Measurements from ENCODE around the gene SPP1.
"Not testable (repeated sequence)": the region's sequence is repeated elsewhere in the genome, so short reads cannot be mapped to it uniquely, and the experiment has no call there.

The SPP1 gene

GRCh38 chr4:88021824-88022223 is 46.3 kb downstream of the SPP1 start:
- DNase-seq (ENCODE audit: low spot score), result no peak
- in situ Hi-C loops (cut with MboI; ENCODE audit: low pct_unique_long_range_greater_than_20kb, low sequenced_read_pairs, unreplicated experiment), result no loop called here
- TF ChIP-seq, protein P1, sequence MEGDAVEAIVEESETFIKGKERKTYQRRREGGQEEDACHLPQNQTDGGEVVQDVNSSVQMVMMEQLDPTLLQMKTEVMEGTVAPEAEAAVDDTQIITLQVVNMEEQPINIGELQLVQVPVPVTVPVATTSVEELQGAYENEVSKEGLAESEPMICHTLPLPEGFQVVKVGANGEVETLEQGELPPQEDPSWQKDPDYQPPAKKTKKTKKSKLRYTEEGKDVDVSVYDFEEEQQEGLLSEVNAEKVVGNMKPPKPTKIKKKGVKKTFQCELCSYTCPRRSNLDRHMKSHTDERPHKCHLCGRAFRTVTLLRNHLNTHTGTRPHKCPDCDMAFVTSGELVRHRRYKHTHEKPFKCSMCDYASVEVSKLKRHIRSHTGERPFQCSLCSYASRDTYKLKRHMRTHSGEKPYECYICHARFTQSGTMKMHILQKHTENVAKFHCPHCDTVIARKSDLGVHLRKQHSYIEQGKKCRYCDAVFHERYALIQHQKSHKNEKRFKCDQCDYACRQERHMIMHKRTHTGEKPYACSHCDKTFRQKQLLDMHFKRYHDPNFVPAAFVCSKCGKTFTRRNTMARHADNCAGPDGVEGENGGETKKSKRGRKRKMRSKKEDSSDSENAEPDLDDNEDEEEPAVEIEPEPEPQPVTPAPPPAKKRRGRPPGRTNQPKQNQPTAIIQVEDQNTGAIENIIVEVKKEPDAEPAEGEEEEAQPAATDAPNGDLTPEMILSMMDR (IDR thresholded peaks at IDR 0.05; ENCODE audit: extremely low read depth, insufficient read depth, missing control alignments), result no peak

- no peak for DNase-seq (ENCODE audit: low spot score)
- in situ Hi-C loops (cut with MboI; ENCODE audit: low pct_unique_long_range_greater_than_20kb, low sequenced_read_pairs, unreplicated experiment), result no loop called here
- TF ChIP-seq, protein P1 (IDR thresholded peaks at IDR 0.05; ENCODE audit: extremely low read depth, insufficient read depth, missing control alignments), result no peak
Observed at GRCh38 chr4:88022289-88022688, 46.8 kb downstream of the SPP1 start.

DNA sequence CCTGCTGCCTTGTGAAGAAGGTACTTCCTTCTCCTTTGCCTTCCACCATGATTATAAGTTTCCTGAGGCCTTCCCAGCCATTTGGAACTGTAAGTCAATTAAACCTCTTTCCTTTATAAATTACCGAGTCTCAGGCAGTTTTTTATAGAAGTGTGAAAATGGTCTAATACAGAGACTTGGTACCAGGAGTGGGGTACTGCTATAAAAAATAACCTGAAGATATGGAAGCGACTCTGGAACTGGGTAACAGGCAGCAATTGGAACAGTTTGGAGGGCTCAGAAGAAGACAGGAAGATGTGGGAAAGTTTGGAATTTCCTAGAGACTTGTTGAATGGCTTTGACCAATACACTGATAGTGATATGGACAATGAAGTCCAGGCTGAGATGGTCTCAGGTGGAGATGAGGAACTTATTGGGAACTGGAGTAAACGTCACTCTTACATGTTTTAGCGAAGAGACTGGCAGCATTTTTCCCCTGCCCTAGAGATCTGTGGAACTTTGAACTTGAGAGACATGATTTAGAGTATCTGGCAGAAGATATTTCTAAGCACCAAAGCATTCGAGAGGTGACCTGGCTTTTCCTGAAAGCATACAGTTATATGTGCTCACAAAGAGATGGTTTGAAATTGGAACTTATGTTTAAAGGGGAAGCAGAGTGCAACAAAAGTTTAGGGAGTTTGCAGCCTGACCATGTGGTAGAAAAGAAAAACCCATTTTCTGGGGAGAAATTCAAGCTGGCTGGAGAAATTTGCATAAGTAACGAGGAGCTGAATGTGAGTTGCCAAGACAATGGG is 50.6 kb downstream of the SPP1 start:
- in situ Hi-C loops (cut with MboI; ENCODE audit: low pct_unique_long_range_greater_than_20kb, low sequenced_read_pairs, unreplicated experiment), result loop anchor here (25.0 kb wide), 1 partner anchor 486 kb away; the partner anchor contains the start of gene PYURF

DNA sequence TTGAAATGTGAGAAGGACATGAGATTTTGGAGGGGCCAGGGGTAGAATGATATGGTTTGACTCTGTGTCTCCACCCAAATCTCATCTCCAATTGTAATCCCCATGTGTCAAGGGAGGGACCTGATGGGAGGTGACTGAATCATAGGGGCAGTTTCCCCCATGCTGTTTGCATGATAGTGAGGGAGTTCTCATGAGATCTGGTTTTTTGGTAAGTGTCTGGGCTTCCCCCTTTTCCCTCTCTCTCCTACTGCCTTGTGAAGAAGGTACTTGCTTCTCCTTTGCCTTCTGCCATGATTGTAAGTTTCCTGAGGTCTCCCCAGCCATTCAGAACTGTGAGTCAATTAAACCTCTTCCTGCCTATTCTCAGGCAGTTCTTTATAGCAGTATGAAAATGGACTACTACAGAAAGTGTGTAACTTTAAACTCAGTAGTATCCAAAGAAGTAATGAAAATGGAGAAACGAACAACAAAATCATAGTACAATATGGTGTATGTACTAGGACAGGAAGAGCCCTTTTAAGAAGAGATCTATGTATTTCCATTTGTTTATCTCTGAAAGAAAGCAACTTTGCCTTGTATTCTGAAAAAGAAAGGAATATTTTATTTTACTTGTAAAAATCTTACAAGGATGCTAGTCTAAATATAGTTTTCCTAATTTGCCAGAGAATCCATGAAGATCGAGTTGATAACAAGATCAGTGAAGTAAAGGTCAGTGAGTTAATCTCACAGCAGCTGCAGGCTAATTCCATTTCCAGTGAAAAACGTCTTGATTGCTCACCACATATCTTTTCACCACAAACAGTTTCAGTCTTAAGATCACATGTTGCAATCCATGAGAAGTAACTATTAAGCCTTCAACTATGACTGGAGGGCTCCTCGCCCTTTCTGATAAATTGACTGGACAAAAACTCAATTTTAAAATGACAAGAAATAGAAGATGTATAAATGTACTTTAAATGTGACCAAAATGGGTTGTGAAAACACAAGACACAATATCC is 52.4 kb downstream of the SPP1 start:
- no peak for DNase-seq (ENCODE audit: low spot score)
- in situ Hi-C loops (cut with MboI; ENCODE audit: low pct_unique_long_range_greater_than_20kb, low sequenced_read_pairs, unreplicated experiment), result loop anchor here (25.0 kb wide), 1 partner anchor 484 kb away; the partner anchor contains the start of gene PYURF
- TF ChIP-seq, protein P1 (IDR thresholded peaks at IDR 0.05; ENCODE audit: extremely low read depth, insufficient read depth, missing control alignments), result no peak

More for the DNA sequence above, 50.6 kb downstream of the SPP1 start:
- DNase-seq (ENCODE audit: low spot score), result not testable (repeated sequence)

DNA sequence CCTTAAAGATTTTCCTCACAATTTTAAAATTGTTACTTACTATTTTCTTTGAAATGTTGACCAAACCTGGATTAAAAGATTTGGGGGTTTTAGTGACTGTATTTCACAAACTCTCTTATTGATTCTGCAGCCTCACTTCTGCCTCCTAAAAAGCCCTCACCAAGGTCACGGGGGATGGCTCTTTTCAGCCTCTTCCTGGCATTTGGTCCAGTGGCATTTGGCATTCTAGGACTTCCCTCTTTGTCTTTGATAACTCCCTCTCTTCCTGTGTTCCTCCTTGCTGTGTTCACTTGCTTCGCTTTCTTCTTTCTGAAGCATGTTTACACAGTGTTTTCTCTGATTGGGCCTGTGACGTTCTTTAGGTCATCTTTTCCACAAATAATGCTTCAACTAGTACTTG is 53.4 kb downstream of the SPP1 start:
- TF ChIP-seq, protein P1 (IDR thresholded peaks at IDR 0.05; ENCODE audit: extremely low read depth, insufficient read depth, missing control alignments), result no peak
- no peak for DNase-seq (ENCODE audit: low spot score)
- in situ Hi-C loops (cut with MboI; ENCODE audit: low pct_unique_long_range_greater_than_20kb, low sequenced_read_pairs, unreplicated experiment), result loop anchor here (25.0 kb wide), 1 partner anchor 483 kb away; the partner anchor contains the start of gene PYURF

DNA sequence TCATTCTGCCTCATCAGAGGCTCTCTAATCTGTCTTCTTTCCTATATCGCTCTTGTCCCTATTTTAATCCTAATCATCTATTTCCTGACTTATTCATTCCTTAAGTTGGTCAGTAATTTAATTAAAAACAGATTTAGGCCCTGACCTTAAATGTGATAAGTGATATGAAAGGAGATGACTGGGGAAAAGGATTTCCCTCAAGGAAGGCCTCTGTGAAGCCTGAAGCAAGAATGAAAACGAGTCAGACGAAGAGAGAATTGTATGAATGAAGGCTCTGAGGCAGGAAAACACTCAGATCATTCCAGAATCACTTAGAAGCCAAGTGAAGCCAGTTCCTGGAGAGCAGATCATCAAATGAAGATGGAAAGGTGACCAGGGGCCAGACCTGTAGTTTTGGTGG is 54.0 kb downstream of the SPP1 start:
- in situ Hi-C loops (cut with MboI; ENCODE audit: low pct_unique_long_range_greater_than_20kb, low sequenced_read_pairs, unreplicated experiment), result loop anchor here (25.0 kb wide), 1 partner anchor 483 kb away; the partner anchor contains the start of gene PYURF
- TF ChIP-seq, protein P1 (IDR thresholded peaks at IDR 0.05; ENCODE audit: extremely low read depth, insufficient read depth, missing control alignments), result no peak
- DNase-seq (ENCODE audit: low spot score), result no peak

Measured in GM13977 (cell line).